Motor neuron (in vitro differentiated cells): ENCODE measurements around the gene BCL2L12. TPM values are rescaled to one million over a fixed set of nuclear protein-coding genes. Genes with fewer than 3 reads are reported as not detected.

ENCODE experiments used
- ATAC-seq, 8 experiments: fragments of 200-7000 bp; cut with Tn5 transposase; replicated peaks in 6 of 8; 2 replicates each; pipeline ENCODE4 v1.8.0; 2021; ENCODE audit warnings: mild to moderate bottlenecking in 8 of 8, moderate library complexity in 8 of 8
- H3K27ac ChIP-seq, 2 donors: fragments of 250-450 bp; sonication (Bioruptor Pico); 2 replicates each; pipeline ENCODE4 v1.9.0; 2021; ENCODE audit warnings: antibody characterized with exemption in 2 of 2, mild to moderate bottlenecking in 2 of 2, moderate library complexity in 1 of 2
- H3K4me1 ChIP-seq, 2 donors: fragments of 250-450 bp; sonication (Bioruptor Pico); replicated peaks in 1 of 2; 2 replicates each; pipeline ENCODE4 v1.6.1; 2021; ENCODE audit warnings: antibody characterized with exemption in 2 of 2, mild to moderate bottlenecking in 2 of 2, moderate library complexity in 1 of 2
- H3K4me3 ChIP-seq, 5 donors: fragments of 250-450 bp; sonication (Bioruptor Pico); 2 replicates each; pipeline ENCODE4 v1.9.0; 2021; ENCODE audit warnings: antibody characterized with exemption in 5 of 5, mild to moderate bottlenecking in 5 of 5, moderate library complexity in 4 of 5
- WGBS, 10 experiments: fragments of 450-650 bp; shearing (Covaris generic); methylation state at CpG; one replicate each; pipeline ENCODE4 v1.0.0; 2022; 5-methylcytosine and 5-hydroxymethylcytosine counted together
- in situ Hi-C, 9 experiments: fragments of 400-800 bp; cut with MboI; loops; one replicate each; pipeline ENCODE4 v1.15.0; 2021; ENCODE audit warnings: low sequenced_read_pairs in 9 of 9, low pct_unique_long_range_greater_than_20kb in 2 of 9; ENCODE audit not compliant: unreplicated experiment in 9 of 9
- total RNA-seq, 8 experiments: library from RNA; unstranded; fragments of 300-600 nt; gene quantifications; 2 replicates each; pipeline versions ENCODE4 v1.2.3 to v1.2.4, GENCODE V29; 2022

Gene BCL2L12
- total RNA-seq, 8 experiments from 2014 or later = 5.3 to 34.6 (median 8.2) TPM

DNA sequence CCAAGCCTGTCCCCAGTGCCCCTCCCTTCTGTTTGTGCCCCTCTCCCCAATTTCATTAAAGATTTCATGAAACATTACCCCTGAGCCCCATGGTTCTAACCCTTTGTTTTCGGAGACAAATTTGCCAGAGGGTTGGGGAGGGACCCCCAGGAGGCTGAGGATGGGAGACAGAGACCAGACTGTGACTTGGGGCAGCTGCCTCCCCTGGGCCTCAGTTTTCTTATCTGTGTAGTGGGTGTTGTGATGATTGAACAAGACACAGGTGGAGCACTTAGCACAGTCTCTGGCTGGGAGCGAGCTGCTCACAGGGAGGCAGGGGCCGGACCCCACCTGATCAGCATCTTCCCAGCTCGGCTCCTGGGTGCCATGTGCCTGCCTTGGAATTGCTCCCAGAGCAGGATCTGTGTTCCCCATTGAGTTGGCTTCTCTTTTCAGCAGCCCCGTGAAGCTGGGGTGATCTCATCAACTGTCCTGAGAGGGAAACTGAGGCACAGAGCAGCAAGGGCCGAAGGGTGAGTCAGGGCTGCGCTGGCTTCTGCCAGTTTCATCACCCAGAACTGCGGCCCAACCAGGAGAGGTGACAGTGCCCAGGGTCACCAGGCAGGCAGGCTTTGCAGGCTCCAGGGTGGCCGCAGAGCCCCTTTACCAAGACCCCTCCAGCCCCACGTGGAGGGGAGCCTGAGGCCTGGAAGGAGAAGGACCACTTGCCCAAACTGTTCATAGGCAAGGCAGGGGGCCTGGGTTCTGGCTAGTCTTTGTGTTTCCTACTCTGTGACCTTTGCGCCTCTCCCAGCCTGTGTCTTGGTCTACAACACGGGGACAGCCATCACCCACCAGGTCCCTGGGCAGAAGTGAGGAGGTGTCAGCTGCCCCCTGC is 6.9 kb upstream of the BCL2L12 start:
- 80 to 100% (median 98%) methylated on average over 1 to 7 of the region's 12 CpGs; no CpG with 5 or more reads in 4 of the 10 experiments for WGBS, 10 experiments
- H3K4me1 ChIP-seq = peaks cover 4 to 8% of the 10 kb centered on the region in 2 donors
- in situ Hi-C loops = no loop called here
- H3K4me3 ChIP-seq = no peak overlapping the region
- no peak overlapping the region for H3K27ac ChIP-seq
- no peak for ATAC-seq

DNA sequence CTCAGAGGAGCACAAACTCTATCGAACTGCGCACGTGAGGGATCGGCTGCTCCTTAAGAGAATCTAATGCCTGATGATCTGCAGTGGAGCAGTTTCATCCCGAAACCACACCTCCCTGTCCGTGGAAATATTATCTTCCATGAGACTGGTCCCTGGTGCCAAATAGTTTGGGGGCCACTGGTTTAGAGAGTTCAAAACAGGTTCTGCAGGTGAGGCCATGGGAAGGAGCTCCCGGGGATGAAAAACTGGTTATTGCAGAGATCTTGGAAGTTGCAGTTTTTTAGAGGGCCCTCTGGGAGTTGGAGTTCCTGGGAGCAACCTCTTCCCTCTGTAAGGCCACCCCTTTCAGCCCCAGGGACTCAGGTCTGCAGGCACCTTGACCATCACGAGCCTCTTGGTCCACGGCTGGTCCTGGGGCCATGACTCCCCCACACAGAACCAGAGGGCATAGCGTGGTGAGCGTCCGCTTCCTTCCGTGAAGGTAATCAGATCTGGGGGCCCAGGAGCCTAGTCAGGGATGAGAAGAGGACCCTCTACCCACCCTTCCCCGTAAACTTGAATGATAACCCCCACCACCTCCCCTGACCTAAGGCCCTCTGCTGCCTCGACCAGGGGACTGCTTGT is 5.3 kb upstream of the BCL2L12 start:
- Histone ChIP-seq H3K27ac (no peak overlapping the region), H3K4me3 (no peak overlapping the region), H3K4me1 (peaks cover 8 to 12% of the 10 kb centered on the region in 2 donors)
- ATAC-seq = no peak
- WGBS, 10 experiments = 86 to 100% (median 91%) methylated on average over 1 to 7 of the region's 15 CpGs; no CpG with 5 or more reads in 5 of the 10 experiments
- in situ Hi-C loops = no loop called here

GRCh38 chr19:49662011-49662410 is 3.7 kb upstream of the BCL2L12 start:
- Histone ChIP-seq H3K27ac (no peak overlapping the region), H3K4me1 (peaks cover 8 to 15% of the 10 kb centered on the region in 2 donors), H3K4me3 (no peak overlapping the region)
- 70% methylated on average over 2 of the region's 16 CpGs; no CpG with 5 or more reads in 9 of the 10 experiments for WGBS, 10 experiments
- in situ Hi-C loops = no loop called here
- no peak for ATAC-seq

GRCh38 chr19:49663224-49663623 is 2.5 kb upstream of the BCL2L12 start:
- peaks cover 7 to 15% of the 10 kb centered on the region in 2 donors for H3K4me1 ChIP-seq
- ATAC-seq = no peak
- no peak overlapping the region for H3K27ac ChIP-seq
- in situ Hi-C loops = no loop called here
- H3K4me3 ChIP-seq = no peak overlapping the region
- 88 to 95% (median 92%) methylated on average over 2 to 6 of the region's 12 CpGs; no CpG with 5 or more reads in 7 of the 10 experiments for WGBS, 10 experiments

DNA sequence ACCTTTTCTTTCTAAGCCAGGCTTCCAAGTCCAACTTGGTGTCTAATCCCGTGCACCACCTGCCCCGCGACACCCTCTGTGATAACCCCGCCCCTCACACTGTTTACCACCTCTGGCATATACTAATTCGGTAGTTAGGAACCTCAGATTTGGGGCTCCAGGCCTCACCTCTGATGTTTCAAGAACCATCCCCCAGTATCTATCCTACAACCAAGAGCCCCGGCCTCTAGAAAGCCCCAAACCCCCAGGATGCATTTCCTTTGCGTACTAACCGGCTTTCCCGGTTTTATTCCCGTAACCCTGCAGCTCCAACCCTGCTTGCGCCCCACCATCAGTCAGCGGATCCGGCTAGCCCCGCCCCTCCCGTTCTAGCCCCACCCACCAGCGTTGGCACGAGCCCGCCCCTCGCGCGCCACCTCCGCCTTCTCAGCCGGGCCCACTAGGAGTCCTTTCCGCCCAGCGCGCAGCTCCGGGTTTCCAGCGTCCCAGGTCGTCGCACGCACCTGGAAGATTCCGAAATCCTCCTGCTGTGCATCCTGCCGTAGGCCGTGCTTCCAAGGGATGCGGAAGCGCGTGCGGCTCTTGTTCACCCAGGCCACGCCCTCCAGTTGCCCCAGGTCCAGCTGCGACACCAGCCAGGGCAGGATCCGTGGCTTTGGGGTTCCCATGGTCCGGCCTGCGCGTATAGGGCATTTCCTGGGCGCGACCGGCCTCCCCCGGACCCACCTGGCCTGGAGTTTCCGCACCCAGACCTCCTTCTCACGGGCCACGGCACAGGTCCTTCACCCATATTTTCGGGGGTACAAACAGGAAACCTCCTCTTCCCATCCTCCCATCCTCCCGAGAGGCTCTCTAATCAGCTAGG is 1.3 kb upstream of the BCL2L12 start:
- H3K4me1 ChIP-seq = peaks cover 7 to 15% of the 10 kb centered on the region in 2 donors
- in situ Hi-C loops = no loop called here
- H3K27ac ChIP-seq = peak overlapping the region; percentile 56 to 79
- peak overlapping the region; percentile 54 to 86 (median 64) for H3K4me3 ChIP-seq
- WGBS, 10 experiments = 0 to 2% (median 0%) methylated on average over 1 to 9 of the region's 53 CpGs; no CpG with 5 or more reads in 4 of the 10 experiments
- peak; percentile 48 to 75 (median 72) for ATAC-seq

- Histone ChIP-seq H3K4me3 (peak overlapping the region; percentile 54 to 86 (median 64)), H3K27ac (peak overlapping the region; percentile 56 to 79), H3K4me1 (peaks cover 7 to 15% of the 10 kb centered on the region in 2 donors)
- 0% methylated on average over 1 to 4 of the region's 7 CpGs; no CpG with 5 or more reads in 3 of the 10 experiments for WGBS, 10 experiments
- in situ Hi-C loops = no loop called here
- ATAC-seq = peak in 2 of 8 experiments; percentile 9 to 10
Measured at GRCh38 chr19:49665036-49665350, 740 bp upstream of the BCL2L12 start.

DNA sequence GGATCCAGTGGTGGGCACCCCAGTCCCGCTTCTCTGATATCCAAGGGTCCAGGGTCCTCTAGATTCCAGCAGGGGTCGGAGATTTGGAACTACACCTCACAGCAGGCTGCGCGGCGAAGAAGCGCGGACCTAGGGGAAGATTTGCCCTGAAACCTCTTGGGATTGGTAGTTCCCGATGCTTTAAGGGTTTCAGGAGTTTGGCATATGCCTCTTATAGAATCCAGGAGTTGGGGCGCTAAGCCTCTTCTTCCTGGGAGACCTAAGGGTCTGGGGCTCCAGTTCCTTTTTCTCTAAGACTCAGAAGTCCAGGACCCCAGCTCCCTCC is 349 bp downstream of the BCL2L12 start:
- WGBS, 10 experiments = no CpG with 5 or more reads among the region's 9 CpGs
- in situ Hi-C loops = no loop called here
- H3K27ac ChIP-seq = peak overlapping the region in 1 of 2 donors; percentile 4
- peak overlapping the region; percentile 54 to 86 (median 64) for H3K4me3 ChIP-seq
- ATAC-seq = peak in 6 of 8 experiments; percentile 5 to 41 (median 12)
- H3K4me1 ChIP-seq = peaks cover 7 to 15% of the 10 kb centered on the region in 2 donors

- 80 to 100% (median 91%) methylated on average over 1 to 2 of the region's 2 CpGs; no CpG with 5 or more reads in 4 of the 10 experiments for WGBS, 10 experiments
- Histone ChIP-seq H3K4me3 (no peak overlapping the region), H3K27ac (no peak overlapping the region), H3K4me1 (peaks cover 12 to 22% of the 10 kb centered on the region in 2 donors)
- in situ Hi-C loops = no loop called here
- no peak for ATAC-seq
Measured at GRCh38 chr19:49667473-49667872, 1.7 kb downstream of the BCL2L12 start.

- H3K4me3 ChIP-seq = no peak overlapping the region
- in situ Hi-C loops = no loop called here
- WGBS, 10 experiments = 0 to 100% (median 90%) methylated on average over 1 to 3 of the region's 3 CpGs; no CpG with 5 or more reads in 1 of the 10 experiments
- ATAC-seq = no peak
- H3K27ac ChIP-seq = no peak overlapping the region
- H3K4me1 ChIP-seq = peaks cover 7 to 19% of the 10 kb centered on the region in 2 donors
Measured at GRCh38 chr19:49669516-49669915, 3.8 kb downstream of the BCL2L12 start.

GRCh38 chr19:49672131-49672919 is 6.6 kb downstream of the BCL2L12 start:
- Histone ChIP-seq H3K4me3 (peak overlapping the region; percentile 20 to 34 (median 25)), H3K4me1 (peaks cover 7 to 12% of the 10 kb centered on the region in 2 donors), H3K27ac (peak overlapping the region; percentile 63 to 69)
- 0 to 100% (median 17%) methylated on average over 1 to 12 of the region's 28 CpGs; no CpG with 5 or more reads in 3 of the 10 experiments for WGBS, 10 experiments
- ATAC-seq = peak; percentile 1 to 35 (median 12)
- in situ Hi-C loops = no loop called here

GRCh38 chr19:49676136-49676783 is 10.5 kb downstream of the BCL2L12 start:
- in situ Hi-C loops = no loop called here
- WGBS, 10 experiments = 0 to 13% (median 1%) methylated on average over 2 to 16 of the region's 27 CpGs; no CpG with 5 or more reads in 2 of the 10 experiments
- peak overlapping the region; percentile 50 to 89 (median 83) for H3K4me3 ChIP-seq
- peak in 7 of 8 experiments; percentile 8 to 25 (median 16) for ATAC-seq
- H3K27ac ChIP-seq = peak overlapping the region; percentile 99
- H3K4me1 ChIP-seq = peaks cover 33 to 38% of the 10 kb centered on the region in 2 donors
